Right kidney (tissue), 1 donor: ENCODE results near the gene FAM186B.
A peak's percentile ranks its signal among the peaks of the same experiment; 100 is the strongest.

Source experiments
- DNase-seq: peaks from one replicate; pipeline ENCODE4 v3.0.0-alpha.2; 2016

FAM186B gene

DNA sequence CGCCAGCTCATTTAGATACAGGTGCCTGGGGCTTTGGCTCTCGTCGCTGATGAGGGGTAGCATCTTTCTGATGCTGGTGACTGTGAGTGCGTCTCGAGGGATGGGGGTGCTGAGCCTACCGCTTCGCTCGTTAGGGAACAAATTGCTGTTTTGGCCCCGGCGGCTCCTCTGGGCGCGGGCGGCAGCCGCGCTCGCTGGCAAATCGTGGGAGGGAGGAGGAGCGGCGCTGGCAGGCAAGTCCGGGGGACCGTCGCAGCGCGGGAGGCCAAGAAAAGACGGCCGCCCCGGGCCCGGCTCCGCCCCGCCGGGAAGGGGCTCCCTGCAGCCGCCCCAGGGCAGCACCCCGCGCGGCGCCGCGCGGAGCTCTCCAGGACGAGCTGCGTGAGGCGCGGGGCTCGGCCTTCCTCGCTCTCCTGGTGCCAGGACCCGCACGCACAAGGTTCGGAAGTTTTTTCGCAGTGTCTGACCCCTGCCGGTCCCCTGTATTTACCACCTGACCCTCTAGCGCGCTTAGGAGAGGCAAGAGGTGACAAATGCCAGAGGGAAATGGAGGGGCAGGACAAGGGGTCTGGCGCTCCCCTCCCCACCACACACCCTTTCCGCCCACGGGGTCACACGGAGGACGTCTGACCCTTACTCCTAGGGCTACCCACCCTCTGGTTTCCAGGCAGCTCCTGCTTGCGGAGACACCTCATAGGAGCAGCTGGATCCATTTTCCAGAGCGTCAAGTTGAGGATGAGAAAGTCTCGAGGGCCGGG, 67.5 kb downstream of the FAM186B start:
- peak; percentile 68 for DNase-seq
